GM23338 (cell line): ENCODE measurements around the gene SNTG2. TPM values are rescaled to one million over a fixed set of nuclear protein-coding genes. Genes with fewer than 3 reads are reported as not detected.

Experiments
- ATAC-seq: fragments of 200-7000 bp; cut with Tn5 transposase; 3 replicates; pipeline ENCODE4 v1.9.1; 2020
- DNase-seq: peaks from one replicate; pipeline ENCODE4 v3.0.0-alpha.2; 2015; ENCODE audit warnings: low spot score
- H2AFZ ChIP-seq: fragments of 200-600 bp; sonication (generic); 2 replicates; pipeline ENCODE4 v1.8.0; 2016; ENCODE audit warnings: antibody characterized with exemption, mild to moderate bottlenecking, moderate library complexity
- H3F3A ChIP-seq: fragments of 200-600 bp; sonication (generic); replicated peaks from 2 replicates; pipeline ENCODE4 v1.8.0; 2017; ENCODE audit warnings: antibody characterized with exemption, mixed run types, low read depth
- H3K27ac ChIP-seq: fragments of 200-600 bp; sonication (generic); 2 replicates; pipeline ENCODE4 v1.6.1; 2016; ENCODE audit warnings: low read depth
- H3K27me3 ChIP-seq: fragments of 200-600 bp; sonication (generic); 2 replicates; pipeline ENCODE4 v1.8.0; 2016; ENCODE audit warnings: mild to moderate bottlenecking, mixed run types, moderate library complexity; ENCODE audit not compliant: insufficient read depth
- H3K36me3 ChIP-seq: fragments of 200-600 bp; sonication (generic); 2 replicates; pipeline ENCODE4 v1.8.0; 2016; ENCODE audit warnings: mild to moderate bottlenecking; ENCODE audit not compliant: insufficient read depth
- H3K4me1 ChIP-seq: fragments of 200-600 bp; sonication (generic); 2 replicates; pipeline ENCODE4 v1.8.0; 2016; ENCODE audit warnings: mild to moderate bottlenecking, moderate library complexity; ENCODE audit not compliant: insufficient read depth
- H3K4me2 ChIP-seq: fragments of 200-600 bp; sonication (generic); 2 replicates; pipeline ENCODE4 v1.7.1; 2017; ENCODE audit warnings: mixed run types
- H3K4me3 ChIP-seq: fragments of 200-600 bp; sonication (generic); 2 replicates; pipeline ENCODE4 v1.6.1; 2016; ENCODE audit warnings: mixed run types
- H3K79me2 ChIP-seq: fragments of 200-600 bp; sonication (generic); replicated peaks from 2 replicates; pipeline ENCODE4 v1.8.0; 2017; ENCODE audit warnings: mild to moderate bottlenecking; ENCODE audit not compliant: insufficient read depth
- H3K9me2 ChIP-seq: fragments of 200-600 bp; sonication (generic); 2 replicates; pipeline ENCODE4 v1.8.0; 2017; ENCODE audit not compliant: insufficient read depth
- H4K20me1 ChIP-seq: fragments of 200-600 bp; sonication (generic); replicated peaks from 2 replicates; pipeline ENCODE4 v1.8.0; 2017; ENCODE audit warnings: mild to moderate bottlenecking; ENCODE audit not compliant: insufficient read depth
- H3K27ac Mint-ChIP-seq: 2 replicates; pipeline ENCODE4 v1.8.0; 2020; ENCODE audit warnings: inconsistent platforms, mild to moderate bottlenecking, moderate library complexity, mixed read lengths
- H3K27me3 Mint-ChIP-seq: 3 replicates; pipeline ENCODE4 v1.8.0; 2022; ENCODE audit warnings: low read depth, mild to moderate bottlenecking, moderate library complexity, mixed read lengths, inconsistent platforms; ENCODE audit not compliant: insufficient read depth, poor library complexity
- H3K36me3 Mint-ChIP-seq: 3 replicates; pipeline ENCODE4 v1.8.0; 2021; ENCODE audit warnings: low read depth, mild to moderate bottlenecking, inconsistent platforms, moderate library complexity, mixed read lengths
- H3K4me1 Mint-ChIP-seq: 3 replicates; pipeline ENCODE4 v1.8.0; 2020; ENCODE audit warnings: mild to moderate bottlenecking, inconsistent platforms, mixed read lengths
- H3K4me3 Mint-ChIP-seq: 3 replicates; pipeline ENCODE4 v1.8.0; 2021; ENCODE audit warnings: moderate library complexity, mild to moderate bottlenecking, inconsistent platforms, mixed read lengths
- H3K9me3 Mint-ChIP-seq: 3 replicates; pipeline ENCODE4 v1.8.0; 2020; ENCODE audit warnings: moderate library complexity, mild to moderate bottlenecking, inconsistent platforms, mixed read lengths
- CREB1 ChIP-seq: fragments of 250-450 bp; sonication (Bioruptor Pico); IDR thresholded peaks from 2 replicates; pipeline ENCODE4 v1.5.0; 2020; ENCODE audit warnings: low read depth, mild to moderate bottlenecking, moderate library complexity
- EZH2 ChIP-seq: fragments of 200-600 bp; sonication (generic); IDR thresholded peaks from one replicate; pipeline ENCODE4 v1.8.0; 2017; ENCODE audit warnings: antibody characterized with exemption, mild to moderate bottlenecking, low read depth; ENCODE audit not compliant: unreplicated experiment
- EZH2phosphoT487 ChIP-seq: fragments of 200-600 bp; sonication (generic); IDR thresholded peaks from one replicate; pipeline ENCODE4 v1.8.1; 2018; ENCODE audit warnings: antibody characterized with exemption; ENCODE audit not compliant: unreplicated experiment
- JUNB ChIP-seq: IDR thresholded peaks from one replicate; pipeline ENCODE4 v1.6.1; 2016; ENCODE audit warnings: antibody characterized with exemption; ENCODE audit not compliant: unreplicated experiment
- NANOG ChIP-seq: IDR thresholded peaks from 2 replicates; pipeline ENCODE4 v1.6.1; 2016; ENCODE audit warnings: antibody characterized with exemption, borderline replicate concordance
- POLR2AphosphoS5 ChIP-seq: IDR thresholded peaks from 2 replicates; pipeline ENCODE4 v1.6.1; 2016; ENCODE audit warnings: antibody characterized with exemption, low read depth
- STAT1 ChIP-seq: IDR thresholded peaks from one replicate; pipeline ENCODE4 v1.6.1; 2016; ENCODE audit warnings: antibody characterized with exemption; ENCODE audit not compliant: unreplicated experiment
- ZNF114 ChIP-seq: fragments of 250-450 bp; sonication (Bioruptor Pico); IDR thresholded peaks from 2 replicates; pipeline ENCODE4 v1.5.0; 2020; ENCODE audit warnings: mild to moderate bottlenecking, moderate library complexity
- ZNF331 ChIP-seq: fragments of 250-450 bp; sonication (Bioruptor Pico); IDR thresholded peaks from 2 replicates; pipeline ENCODE4 v1.5.0; 2020; ENCODE audit warnings: low read depth, mild to moderate bottlenecking, moderate library complexity
- polyA plus RNA-seq: library from polyadenylated mRNA; unstranded; fragments of >200 nt; fragmentation: Nextera tagmentation; extraction: Ambion mirVana; gene quantifications from 2 replicates; pipeline ENCODE4 v1.2.1, GENCODE V29; 2016
- total RNA-seq: library from RNA; depleted of rRNA; stranded (reverse); fragments of >200 nt; shearing (Covaris generic); gene quantifications from 2 replicates; pipeline ENCODE4 v1.2.3, GENCODE V29; 2014
- TF ChIP-seq, protein P1 (sequence below): IDR thresholded peaks from 2 replicates; pipeline ENCODE4 v1.6.1; 2016; ENCODE audit warnings: antibody characterized with exemption
- TF ChIP-seq, protein P2 (sequence below): IDR thresholded peaks from one replicate; pipeline ENCODE4 v1.6.1; 2018; ENCODE audit warnings: antibody characterized with exemption; ENCODE audit not compliant: unreplicated experiment
- TF ChIP-seq, protein P3 (sequence below), 2 experiments: fragments of 200-600 bp in 1 of 2; sonication (generic) in 1 of 2; conservative IDR thresholded peaks; 2 replicates each; pipeline versions ENCODE4 v1.5.1 to v1.6.1; 2016 to 2017; ENCODE audit warnings: antibody characterized with exemption in 2 of 2, low read depth in 2 of 2, mild to moderate bottlenecking in 2 of 2, moderate library complexity in 1 of 2
- TF ChIP-seq, protein P4 (sequence below): fragments of 250-450 bp; sonication (Bioruptor Pico); IDR thresholded peaks from 2 replicates; pipeline ENCODE4 v1.5.0; 2020; ENCODE audit warnings: mild to moderate bottlenecking, moderate library complexity

The SNTG2 gene
- total and polyA plus RNA-seq, 2 experiments from 2014 or later: 27.5 to 60.4 TPM

DNA sequence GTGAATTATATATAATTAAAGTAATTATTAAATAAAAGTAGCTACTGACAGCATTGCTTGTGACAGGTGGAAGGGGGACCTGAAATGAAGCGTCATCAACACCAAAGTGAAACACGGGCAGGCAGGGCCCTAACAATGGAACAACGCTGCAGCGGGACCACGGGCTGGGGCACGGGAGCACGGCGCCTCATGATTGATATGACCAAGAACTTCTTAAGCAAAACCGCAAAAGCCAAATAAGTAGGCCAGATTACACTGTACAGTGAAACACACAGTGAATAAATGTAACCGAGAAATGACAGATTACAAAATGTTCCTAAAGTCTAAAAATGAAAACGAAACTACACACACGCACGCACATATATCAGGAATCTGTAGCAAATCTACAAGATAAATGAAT is 81.4 kb downstream of the SNTG2 start:
- Histone ChIP-seq H3F3A (no peaks in the 10 kb centered on the region), H4K20me1 (peaks cover 59% of the 10 kb centered on the region), H3K27me3 (no peaks in the 10 kb centered on the region), H3K36me3 (no peaks in the 10 kb centered on the region), H3K4me2 (no peak overlapping the region), H3K4me3 (no peak overlapping the region), H3K27ac (no peak overlapping the region), H3K4me1 (peaks cover 22% of the 10 kb centered on the region), H3K79me2 (peaks cover 77% of the 10 kb centered on the region), H2AFZ (no peak overlapping the region), H3K9me2 (no peaks in the 10 kb centered on the region)
- H3K36me3 Mint-ChIP-seq: peaks cover 20% of the 10 kb centered on the region
- DNase-seq (no peak), ATAC-seq (no peak)
- peaks cover 12% of the 10 kb centered on the region; the same call in 2 of the 3 replicates for H3K9me3 Mint-ChIP-seq
- no peak for TF ChIP-seq EZH2phosphoT487
- TF ChIP-seq, protein P1, sequence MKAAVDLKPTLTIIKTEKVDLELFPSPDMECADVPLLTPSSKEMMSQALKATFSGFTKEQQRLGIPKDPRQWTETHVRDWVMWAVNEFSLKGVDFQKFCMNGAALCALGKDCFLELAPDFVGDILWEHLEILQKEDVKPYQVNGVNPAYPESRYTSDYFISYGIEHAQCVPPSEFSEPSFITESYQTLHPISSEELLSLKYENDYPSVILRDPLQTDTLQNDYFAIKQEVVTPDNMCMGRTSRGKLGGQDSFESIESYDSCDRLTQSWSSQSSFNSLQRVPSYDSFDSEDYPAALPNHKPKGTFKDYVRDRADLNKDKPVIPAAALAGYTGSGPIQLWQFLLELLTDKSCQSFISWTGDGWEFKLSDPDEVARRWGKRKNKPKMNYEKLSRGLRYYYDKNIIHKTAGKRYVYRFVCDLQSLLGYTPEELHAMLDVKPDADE: no peak
- no peak for TF ChIP-seq CREB1 (CRISPR knock-in tag)
- TF ChIP-seq, protein P2, sequence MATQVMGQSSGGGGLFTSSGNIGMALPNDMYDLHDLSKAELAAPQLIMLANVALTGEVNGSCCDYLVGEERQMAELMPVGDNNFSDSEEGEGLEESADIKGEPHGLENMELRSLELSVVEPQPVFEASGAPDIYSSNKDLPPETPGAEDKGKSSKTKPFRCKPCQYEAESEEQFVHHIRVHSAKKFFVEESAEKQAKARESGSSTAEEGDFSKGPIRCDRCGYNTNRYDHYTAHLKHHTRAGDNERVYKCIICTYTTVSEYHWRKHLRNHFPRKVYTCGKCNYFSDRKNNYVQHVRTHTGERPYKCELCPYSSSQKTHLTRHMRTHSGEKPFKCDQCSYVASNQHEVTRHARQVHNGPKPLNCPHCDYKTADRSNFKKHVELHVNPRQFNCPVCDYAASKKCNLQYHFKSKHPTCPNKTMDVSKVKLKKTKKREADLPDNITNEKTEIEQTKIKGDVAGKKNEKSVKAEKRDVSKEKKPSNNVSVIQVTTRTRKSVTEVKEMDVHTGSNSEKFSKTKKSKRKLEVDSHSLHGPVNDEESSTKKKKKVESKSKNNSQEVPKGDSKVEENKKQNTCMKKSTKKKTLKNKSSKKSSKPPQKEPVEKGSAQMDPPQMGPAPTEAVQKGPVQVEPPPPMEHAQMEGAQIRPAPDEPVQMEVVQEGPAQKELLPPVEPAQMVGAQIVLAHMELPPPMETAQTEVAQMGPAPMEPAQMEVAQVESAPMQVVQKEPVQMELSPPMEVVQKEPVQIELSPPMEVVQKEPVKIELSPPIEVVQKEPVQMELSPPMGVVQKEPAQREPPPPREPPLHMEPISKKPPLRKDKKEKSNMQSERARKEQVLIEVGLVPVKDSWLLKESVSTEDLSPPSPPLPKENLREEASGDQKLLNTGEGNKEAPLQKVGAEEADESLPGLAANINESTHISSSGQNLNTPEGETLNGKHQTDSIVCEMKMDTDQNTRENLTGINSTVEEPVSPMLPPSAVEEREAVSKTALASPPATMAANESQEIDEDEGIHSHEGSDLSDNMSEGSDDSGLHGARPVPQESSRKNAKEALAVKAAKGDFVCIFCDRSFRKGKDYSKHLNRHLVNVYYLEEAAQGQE: no peak
- TF ChIP-seq, protein P3, sequence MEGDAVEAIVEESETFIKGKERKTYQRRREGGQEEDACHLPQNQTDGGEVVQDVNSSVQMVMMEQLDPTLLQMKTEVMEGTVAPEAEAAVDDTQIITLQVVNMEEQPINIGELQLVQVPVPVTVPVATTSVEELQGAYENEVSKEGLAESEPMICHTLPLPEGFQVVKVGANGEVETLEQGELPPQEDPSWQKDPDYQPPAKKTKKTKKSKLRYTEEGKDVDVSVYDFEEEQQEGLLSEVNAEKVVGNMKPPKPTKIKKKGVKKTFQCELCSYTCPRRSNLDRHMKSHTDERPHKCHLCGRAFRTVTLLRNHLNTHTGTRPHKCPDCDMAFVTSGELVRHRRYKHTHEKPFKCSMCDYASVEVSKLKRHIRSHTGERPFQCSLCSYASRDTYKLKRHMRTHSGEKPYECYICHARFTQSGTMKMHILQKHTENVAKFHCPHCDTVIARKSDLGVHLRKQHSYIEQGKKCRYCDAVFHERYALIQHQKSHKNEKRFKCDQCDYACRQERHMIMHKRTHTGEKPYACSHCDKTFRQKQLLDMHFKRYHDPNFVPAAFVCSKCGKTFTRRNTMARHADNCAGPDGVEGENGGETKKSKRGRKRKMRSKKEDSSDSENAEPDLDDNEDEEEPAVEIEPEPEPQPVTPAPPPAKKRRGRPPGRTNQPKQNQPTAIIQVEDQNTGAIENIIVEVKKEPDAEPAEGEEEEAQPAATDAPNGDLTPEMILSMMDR (conservative IDR thresholded peaks at IDR 0.05; ENCODE audit: low read depth in 2 of 2): no peak
- no peak for TF ChIP-seq ZNF331 (CRISPR knock-in tag)
- no peak for TF ChIP-seq POLR2AphosphoS5
- no peak for TF ChIP-seq JUNB
- TF ChIP-seq, protein P4, sequence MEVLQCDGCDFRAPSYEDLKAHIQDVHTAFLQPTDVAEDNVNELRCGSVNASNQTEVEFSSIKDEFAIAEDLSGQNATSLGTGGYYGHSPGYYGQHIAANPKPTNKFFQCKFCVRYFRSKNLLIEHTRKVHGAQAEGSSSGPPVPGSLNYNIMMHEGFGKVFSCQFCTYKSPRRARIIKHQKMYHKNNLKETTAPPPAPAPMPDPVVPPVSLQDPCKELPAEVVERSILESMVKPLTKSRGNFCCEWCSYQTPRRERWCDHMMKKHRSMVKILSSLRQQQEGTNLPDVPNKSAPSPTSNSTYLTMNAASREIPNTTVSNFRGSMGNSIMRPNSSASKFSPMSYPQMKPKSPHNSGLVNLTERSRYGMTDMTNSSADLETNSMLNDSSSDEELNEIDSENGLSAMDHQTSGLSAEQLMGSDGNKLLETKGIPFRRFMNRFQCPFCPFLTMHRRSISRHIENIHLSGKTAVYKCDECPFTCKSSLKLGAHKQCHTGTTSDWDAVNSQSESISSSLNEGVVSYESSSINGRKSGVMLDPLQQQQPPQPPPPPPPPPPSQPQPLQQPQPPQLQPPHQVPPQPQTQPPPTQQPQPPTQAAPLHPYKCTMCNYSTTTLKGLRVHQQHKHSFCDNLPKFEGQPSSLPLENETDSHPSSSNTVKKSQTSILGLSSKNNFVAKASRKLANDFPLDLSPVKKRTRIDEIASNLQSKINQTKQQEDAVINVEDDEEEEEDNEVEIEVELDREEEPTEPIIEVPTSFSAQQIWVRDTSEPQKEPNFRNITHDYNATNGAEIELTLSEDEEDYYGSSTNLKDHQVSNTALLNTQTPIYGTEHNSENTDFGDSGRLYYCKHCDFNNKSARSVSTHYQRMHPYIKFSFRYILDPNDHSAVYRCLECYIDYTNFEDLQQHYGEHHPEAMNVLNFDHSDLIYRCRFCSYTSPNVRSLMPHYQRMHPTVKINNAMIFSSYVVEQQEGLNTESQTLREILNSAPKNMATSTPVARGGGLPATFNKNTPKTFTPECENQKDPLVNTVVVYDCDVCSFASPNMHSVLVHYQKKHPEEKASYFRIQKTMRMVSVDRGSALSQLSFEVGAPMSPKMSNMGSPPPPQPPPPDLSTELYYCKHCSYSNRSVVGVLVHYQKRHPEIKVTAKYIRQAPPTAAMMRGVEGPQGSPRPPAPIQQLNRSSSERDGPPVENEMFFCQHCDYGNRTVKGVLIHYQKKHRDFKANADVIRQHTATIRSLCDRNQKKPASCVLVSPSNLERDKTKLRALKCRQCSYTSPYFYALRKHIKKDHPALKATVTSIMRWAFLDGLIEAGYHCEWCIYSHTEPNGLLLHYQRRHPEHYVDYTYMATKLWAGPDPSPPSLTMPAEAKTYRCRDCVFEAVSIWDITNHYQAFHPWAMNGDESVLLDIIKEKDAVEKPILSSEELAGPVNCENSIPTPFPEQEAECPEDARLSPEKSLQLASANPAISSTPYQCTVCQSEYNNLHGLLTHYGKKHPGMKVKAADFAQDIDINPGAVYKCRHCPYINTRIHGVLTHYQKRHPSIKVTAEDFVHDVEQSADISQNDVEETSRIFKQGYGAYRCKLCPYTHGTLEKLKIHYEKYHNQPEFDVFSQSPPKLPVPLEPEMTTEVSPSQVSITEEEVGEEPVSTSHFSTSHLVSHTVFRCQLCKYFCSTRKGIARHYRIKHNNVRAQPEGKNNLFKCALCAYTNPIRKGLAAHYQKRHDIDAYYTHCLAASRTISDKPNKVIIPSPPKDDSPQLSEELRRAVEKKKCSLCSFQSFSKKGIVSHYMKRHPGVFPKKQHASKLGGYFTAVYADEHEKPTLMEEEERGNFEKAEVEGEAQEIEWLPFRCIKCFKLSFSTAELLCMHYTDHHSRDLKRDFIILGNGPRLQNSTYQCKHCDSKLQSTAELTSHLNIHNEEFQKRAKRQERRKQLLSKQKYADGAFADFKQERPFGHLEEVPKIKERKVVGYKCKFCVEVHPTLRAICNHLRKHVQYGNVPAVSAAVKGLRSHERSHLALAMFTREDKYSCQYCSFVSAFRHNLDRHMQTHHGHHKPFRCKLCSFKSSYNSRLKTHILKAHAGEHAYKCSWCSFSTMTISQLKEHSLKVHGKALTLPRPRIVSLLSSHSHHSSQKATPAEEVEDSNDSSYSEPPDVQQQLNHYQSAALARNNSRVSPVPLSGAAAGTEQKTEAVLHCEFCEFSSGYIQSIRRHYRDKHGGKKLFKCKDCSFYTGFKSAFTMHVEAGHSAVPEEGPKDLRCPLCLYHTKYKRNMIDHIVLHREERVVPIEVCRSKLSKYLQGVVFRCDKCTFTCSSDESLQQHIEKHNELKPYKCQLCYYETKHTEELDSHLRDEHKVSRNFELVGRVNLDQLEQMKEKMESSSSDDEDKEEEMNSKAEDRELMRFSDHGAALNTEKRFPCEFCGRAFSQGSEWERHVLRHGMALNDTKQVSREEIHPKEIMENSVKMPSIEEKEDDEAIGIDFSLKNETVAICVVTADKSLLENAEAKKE (CRISPR knock-in tag): no peak
- TF ChIP-seq ZNF114: no peak
- no peak for TF ChIP-seq NANOG
- no peak for TF ChIP-seq STAT1
- TF ChIP-seq EZH2: no peak
- H3K27ac Mint-ChIP-seq: no peak overlapping the region
- H3K4me1 Mint-ChIP-seq: peaks cover 30% of the 10 kb centered on the region
- no peak overlapping the region for H3K4me3 Mint-ChIP-seq
- H3K27me3 Mint-ChIP-seq: peaks cover 3% of the 10 kb centered on the region
